ENCODE results near the gene EIF5. TPM values are rescaled to one million over a fixed set of nuclear protein-coding genes. Genes with fewer than 3 reads are reported as not detected.

The EIF5 gene
- total RNA-seq, 6 donors from 2014 or later: 103 to 265 (median 176) TPM

DNA sequence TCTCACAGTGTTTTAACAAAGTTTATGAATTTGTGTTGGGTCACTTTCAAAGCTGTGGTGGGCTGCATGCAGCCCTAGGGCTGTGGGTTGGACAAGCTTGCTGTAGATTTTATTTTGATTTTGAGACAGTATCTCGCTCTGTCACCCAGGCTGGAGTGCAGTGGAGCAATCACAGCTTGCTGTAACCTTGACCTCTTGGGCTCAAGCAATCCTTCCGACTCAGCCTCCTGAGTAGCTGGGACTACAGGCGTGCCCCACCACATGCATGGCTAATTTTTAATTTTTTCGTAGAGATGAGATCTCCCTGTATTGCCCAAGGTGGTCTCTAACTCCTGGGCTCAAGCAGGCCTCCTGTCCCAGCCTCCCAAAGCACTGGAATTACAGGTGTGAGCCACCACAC is 56.6 kb downstream of the EIF5 start:
- ATAC-seq (ENCODE audit: low FRiP score in 2 of 2) (no peak), DNase-seq (no peak)
- Histone ChIP-seq H3K27me3 (no peaks in the 10 kb centered on the region), H3K4me1 (peaks cover 70 to 86% (median 77%) of the 10 kb centered on the region in 4 donors), H3K4me3 (no peak overlapping the region), H3K9me3 (no peaks in the 10 kb centered on the region), H3K36me3 (no peaks in the 10 kb centered on the region), H3K27ac (peak overlapping the region in 3 of 4 donors; percentile 8 to 36 (median 34))
- WGBS, 2 donors: 66 to 80% methylated on average over 4 of the region's 4 CpGs
- no peak for TF ChIP-seq POLR2A (IDR thresholded peaks at IDR 0.05)
- no peak for TF ChIP-seq EP300 (IDR thresholded peaks at IDR 0.05)
- TF ChIP-seq, protein P1, sequence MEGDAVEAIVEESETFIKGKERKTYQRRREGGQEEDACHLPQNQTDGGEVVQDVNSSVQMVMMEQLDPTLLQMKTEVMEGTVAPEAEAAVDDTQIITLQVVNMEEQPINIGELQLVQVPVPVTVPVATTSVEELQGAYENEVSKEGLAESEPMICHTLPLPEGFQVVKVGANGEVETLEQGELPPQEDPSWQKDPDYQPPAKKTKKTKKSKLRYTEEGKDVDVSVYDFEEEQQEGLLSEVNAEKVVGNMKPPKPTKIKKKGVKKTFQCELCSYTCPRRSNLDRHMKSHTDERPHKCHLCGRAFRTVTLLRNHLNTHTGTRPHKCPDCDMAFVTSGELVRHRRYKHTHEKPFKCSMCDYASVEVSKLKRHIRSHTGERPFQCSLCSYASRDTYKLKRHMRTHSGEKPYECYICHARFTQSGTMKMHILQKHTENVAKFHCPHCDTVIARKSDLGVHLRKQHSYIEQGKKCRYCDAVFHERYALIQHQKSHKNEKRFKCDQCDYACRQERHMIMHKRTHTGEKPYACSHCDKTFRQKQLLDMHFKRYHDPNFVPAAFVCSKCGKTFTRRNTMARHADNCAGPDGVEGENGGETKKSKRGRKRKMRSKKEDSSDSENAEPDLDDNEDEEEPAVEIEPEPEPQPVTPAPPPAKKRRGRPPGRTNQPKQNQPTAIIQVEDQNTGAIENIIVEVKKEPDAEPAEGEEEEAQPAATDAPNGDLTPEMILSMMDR (IDR thresholded peaks at IDR 0.05): no peak
- no peak for TF ChIP-seq POLR2AphosphoS5 (IDR thresholded peaks at IDR 0.05)

DNA sequence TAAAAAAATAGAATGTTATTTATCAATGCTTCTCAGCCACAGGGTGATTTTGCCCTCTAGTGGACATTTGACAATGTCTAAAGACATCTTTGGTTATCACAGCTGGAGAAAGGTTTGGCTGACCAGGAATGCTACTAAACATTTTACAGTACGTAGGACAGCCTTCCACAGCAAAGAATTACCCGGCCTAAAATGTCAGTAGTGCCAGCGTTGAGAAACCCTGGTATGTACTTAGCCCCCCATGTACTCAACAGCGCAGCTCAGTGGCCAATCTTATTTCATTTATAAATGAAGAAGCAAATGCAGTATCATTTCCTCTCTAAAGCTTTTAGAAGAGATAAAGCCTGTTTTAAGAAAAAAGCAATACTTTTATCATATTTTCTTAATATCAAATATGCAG is 57.0 kb downstream of the EIF5 start:
- 11 to 20% methylated on average over 4 of the region's 4 CpGs for WGBS, 2 donors
- peak in 1 of 2 donors; percentile 47 for ATAC-seq (ENCODE audit: low FRiP score in 2 of 2)
- H3K27me3 ChIP-seq: no peaks in the 10 kb centered on the region

DNA sequence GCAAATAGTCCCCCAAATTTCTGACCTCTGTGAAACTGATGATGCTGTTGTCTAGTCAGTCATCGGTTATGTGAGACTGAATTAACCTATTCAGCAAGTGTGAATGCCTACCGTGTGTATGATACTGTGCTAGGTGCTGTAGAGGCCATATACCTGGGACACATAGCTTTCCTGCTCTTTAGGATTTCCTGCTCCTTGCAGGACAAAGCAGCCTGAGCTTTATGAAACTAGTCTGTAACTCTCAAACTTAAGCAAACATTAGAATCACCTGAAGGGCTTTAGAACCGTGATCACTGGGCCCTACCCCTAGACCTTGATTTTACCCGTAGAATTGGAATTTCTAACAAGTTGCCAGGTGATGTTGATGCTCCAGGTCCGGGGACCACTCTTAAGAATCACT is 58.1 kb downstream of the EIF5 start:
- H3K27ac ChIP-seq: peak overlapping the region; percentile 1 to 69 (median 21)
- no peaks in the 10 kb centered on the region for H3K27me3 ChIP-seq
- H3K4me1 ChIP-seq: peaks cover 69 to 92% (median 86%) of the 10 kb centered on the region in 4 donors
- no peaks in the 10 kb centered on the region for H3K36me3 ChIP-seq
- TF ChIP-seq POLR2A (IDR thresholded peaks at IDR 0.05): no peak
- TF ChIP-seq, protein P1 (IDR thresholded peaks at IDR 0.05): no peak
- no peak for TF ChIP-seq POLR2AphosphoS5 (IDR thresholded peaks at IDR 0.05)
- TF ChIP-seq EP300 (IDR thresholded peaks at IDR 0.05): no peak
- H3K9me3 ChIP-seq: no peaks in the 10 kb centered on the region
- 70 to 73% methylated on average over 5 of the region's 5 CpGs for WGBS, 2 donors
- DNase-seq (no peak), ATAC-seq (ENCODE audit: low FRiP score in 2 of 2) (peak in 1 of 2 donors; percentile 49)
- H3K4me3 ChIP-seq: no peak overlapping the region

More for the DNA sequence above, 57.0 kb downstream of the EIF5 start:
- peak overlapping the region in 3 of 4 donors; percentile 8 to 36 (median 34) for H3K27ac ChIP-seq
- peaks cover 73 to 90% (median 81%) of the 10 kb centered on the region in 4 donors for H3K4me1 ChIP-seq
- DNase-seq: no peak
- TF ChIP-seq POLR2A (IDR thresholded peaks at IDR 0.05) (no peak), POLR2AphosphoS5 (IDR thresholded peaks at IDR 0.05) (no peak), EP300 (IDR thresholded peaks at IDR 0.05) (no peak)
- TF ChIP-seq, protein P1 (IDR thresholded peaks at IDR 0.05): peak in 5 of 6 experiments; percentile 32 to 59 (median 55)
- H3K4me3 ChIP-seq: no peak overlapping the region
- no peaks in the 10 kb centered on the region for H3K9me3 ChIP-seq
- H3K36me3 ChIP-seq: no peaks in the 10 kb centered on the region

DNA sequence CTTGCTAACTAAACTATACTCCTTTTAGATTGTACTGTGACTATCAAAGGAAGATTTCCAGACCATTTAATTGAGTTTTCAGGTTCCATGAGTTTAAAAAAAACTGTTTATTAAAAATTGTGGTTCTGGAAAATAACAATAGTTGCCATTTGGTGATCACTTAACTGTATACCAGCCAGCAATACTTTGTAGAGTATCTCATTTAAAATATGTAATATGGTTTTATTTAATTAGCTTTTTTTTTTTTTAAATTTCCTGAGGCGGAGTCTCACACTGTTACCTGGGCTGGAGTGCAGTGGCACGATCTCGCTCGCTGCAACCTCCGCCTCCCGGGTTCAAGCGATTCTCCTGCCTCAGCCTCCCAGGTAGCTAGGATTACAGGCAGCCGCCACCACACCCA is 58.5 kb downstream of the EIF5 start:
- TF ChIP-seq, protein P1 (IDR thresholded peaks at IDR 0.05): no peak
- Histone ChIP-seq H3K9me3 (no peaks in the 10 kb centered on the region), H3K4me1 (peaks cover 66 to 89% (median 83%) of the 10 kb centered on the region in 4 donors), H3K27ac (peak overlapping the region in 3 of 4 donors; percentile 8 to 69 (median 53)), H3K4me3 (no peak overlapping the region), H3K27me3 (no peaks in the 10 kb centered on the region), H3K36me3 (no peaks in the 10 kb centered on the region)
- no peak for ATAC-seq (ENCODE audit: low FRiP score in 2 of 2)
- DNase-seq: peak in 1 of 2 donors; percentile 32
- WGBS, 2 donors: 86 to 98% methylated on average over 8 of the region's 8 CpGs

DNA sequence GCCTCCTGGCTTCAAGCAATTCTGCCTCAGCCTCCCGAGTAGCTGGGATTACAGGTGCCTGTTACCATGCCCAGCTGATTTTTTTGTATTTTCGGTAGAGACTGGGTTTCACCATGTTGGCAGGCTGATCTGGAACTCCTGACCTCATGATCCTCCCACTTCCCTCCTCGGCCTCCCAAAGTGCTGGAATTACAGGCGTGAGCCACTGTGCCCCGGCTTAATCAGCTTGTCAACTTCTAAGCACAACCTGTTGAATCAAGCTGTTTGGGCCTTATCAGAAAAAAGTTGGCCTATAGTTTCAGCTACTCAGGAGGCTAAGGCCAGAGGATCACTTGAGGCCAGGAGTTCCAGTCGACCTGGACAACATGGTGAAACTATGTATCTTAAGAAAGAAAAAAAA is 59.0 kb downstream of the EIF5 start:
- TF ChIP-seq, protein P1 (IDR thresholded peaks at IDR 0.05): no peak
- no peak for TF ChIP-seq EP300 (IDR thresholded peaks at IDR 0.05)
- no peak for TF ChIP-seq POLR2AphosphoS5 (IDR thresholded peaks at IDR 0.05)
- TF ChIP-seq POLR2A (IDR thresholded peaks at IDR 0.05): no peak
- Histone ChIP-seq H3K9me3 (no peaks in the 10 kb centered on the region), H3K4me3 (no peak overlapping the region), H3K27me3 (no peaks in the 10 kb centered on the region), H3K36me3 (no peaks in the 10 kb centered on the region), H3K27ac (peak overlapping the region in 2 of 4 donors; percentile 53 to 69), H3K4me1 (peaks cover 63 to 88% (median 82%) of the 10 kb centered on the region in 4 donors)
- 54% methylated on average over 6 of the region's 6 CpGs for WGBS, 2 donors
- ATAC-seq (ENCODE audit: low FRiP score in 2 of 2) (peak in 1 of 2 donors; percentile 33), DNase-seq (no peak)
